ENCODE data around the gene IL20RB.
"Not testable (repeated sequence)": the region's sequence is repeated elsewhere in the genome, so short reads cannot be mapped to it uniquely, and the experiment has no call there.

The IL20RB gene

GRCh38 chr3:136994772-136995516 is 37.2 kb downstream of the IL20RB start:
- no peak for DNase-seq (ENCODE audit: extremely low spot score)
- TF ChIP-seq FOXM1 (IDR thresholded peaks at IDR 0.05; ENCODE audit: borderline replicate concordance), result no peak
- no peak for TF ChIP-seq SP1 (IDR thresholded peaks at IDR 0.05)
- no peak for TF ChIP-seq ZNF384 (IDR thresholded peaks at IDR 0.05)
- CTCF ChIA-PET, result no interaction called here
- POLR2A ChIA-PET, result no interaction called here

GRCh38 chr3:136995652-136996051 is 37.9 kb downstream of the IL20RB start:
- CTCF ChIA-PET, result no interaction called here

GRCh38 chr3:137000039-137000438 is 42.3 kb downstream of the IL20RB start:
- TF ChIP-seq ARNT (IDR thresholded peaks at IDR 0.05), result no peak
- no peak for TF ChIP-seq ZNF384 (IDR thresholded peaks at IDR 0.05)
- TF ChIP-seq SUZ12 (IDR thresholded peaks at IDR 0.05), result no peak
- no peak for TF ChIP-seq BHLHE40 (IDR thresholded peaks at IDR 0.05; ENCODE audit: borderline replicate concordance)
- no peak for TF ChIP-seq TARDBP (IDR thresholded peaks at IDR 0.05)
- no peak for TF ChIP-seq L3MBTL2 (conservative IDR thresholded peaks at IDR 0.05)
- TF ChIP-seq NFRKB (IDR thresholded peaks at IDR 0.05), result no peak
- no peak for TF ChIP-seq CTBP1 (IDR thresholded peaks at IDR 0.05; ENCODE audit: borderline replicate concordance)
- TF ChIP-seq FOXK2 (IDR thresholded peaks at IDR 0.05), result no peak
- no peak for TF ChIP-seq SP1 (IDR thresholded peaks at IDR 0.05)
- no peak for TF ChIP-seq FOXM1 (IDR thresholded peaks at IDR 0.05; ENCODE audit: borderline replicate concordance)
- no peak for TF ChIP-seq ELF4 (IDR thresholded peaks at IDR 0.05)
- TF ChIP-seq FOXA1 (IDR thresholded peaks at IDR 0.05), result no peak
- TF ChIP-seq PKNOX1 (IDR thresholded peaks at IDR 0.05), result no peak
- TF ChIP-seq LEF1 (IDR thresholded peaks at IDR 0.05; ENCODE audit: borderline replicate concordance), result no peak
- TF ChIP-seq HDGF (IDR thresholded peaks at IDR 0.05; ENCODE audit: borderline replicate concordance), result no peak
- DNase-seq (ENCODE audit: extremely low spot score), result no peak
- POLR2A ChIA-PET, result no interaction called here
- CTCF ChIA-PET, result no interaction called here

More at GRCh38 chr3:136995652-136996051, 37.9 kb downstream of the IL20RB start:
- no peak for DNase-seq (ENCODE audit: extremely low spot score)
- POLR2A ChIA-PET, result no interaction called here
- TF ChIP-seq FOXK2 (IDR thresholded peaks at IDR 0.05) (no peak), ZNF384 (IDR thresholded peaks at IDR 0.05) (no peak), FOXM1 (IDR thresholded peaks at IDR 0.05; ENCODE audit: borderline replicate concordance) (no peak), SUZ12 (IDR thresholded peaks at IDR 0.05) (no peak), ELF4 (IDR thresholded peaks at IDR 0.05) (no peak), FOXA1 (IDR thresholded peaks at IDR 0.05) (no peak), SP1 (IDR thresholded peaks at IDR 0.05) (no peak), TARDBP (IDR thresholded peaks at IDR 0.05) (no peak), NFRKB (IDR thresholded peaks at IDR 0.05) (no peak), HDGF (IDR thresholded peaks at IDR 0.05; ENCODE audit: borderline replicate concordance) (no peak), LEF1 (IDR thresholded peaks at IDR 0.05; ENCODE audit: borderline replicate concordance) (no peak), ARNT (IDR thresholded peaks at IDR 0.05) (no peak), BHLHE40 (IDR thresholded peaks at IDR 0.05; ENCODE audit: borderline replicate concordance) (no peak), L3MBTL2 (conservative IDR thresholded peaks at IDR 0.05) (no peak), CTBP1 (IDR thresholded peaks at IDR 0.05; ENCODE audit: borderline replicate concordance) (no peak)

GRCh38 chr3:137007376-137007775 is 49.6 kb downstream of the IL20RB start:
- POLR2A ChIA-PET; CTCF ChIA-PET; DNase-seq (ENCODE audit: extremely low spot score): not testable (repeated sequence)

- CTCF ChIA-PET, result no interaction called here
- DNase-seq (ENCODE audit: extremely low spot score), result no peak
- POLR2A ChIA-PET, result no interaction called here
- no peak for TF ChIP-seq LEF1 (IDR thresholded peaks at IDR 0.05; ENCODE audit: borderline replicate concordance)
- TF ChIP-seq PKNOX1 (IDR thresholded peaks at IDR 0.05), result no peak
- TF ChIP-seq SUZ12 (IDR thresholded peaks at IDR 0.05), result no peak
- no peak for TF ChIP-seq ELF4 (IDR thresholded peaks at IDR 0.05)
- TF ChIP-seq SP1 (IDR thresholded peaks at IDR 0.05), result no peak
- no peak for TF ChIP-seq FOXM1 (IDR thresholded peaks at IDR 0.05; ENCODE audit: borderline replicate concordance)
- no peak for TF ChIP-seq ARNT (IDR thresholded peaks at IDR 0.05)
- no peak for TF ChIP-seq HDGF (IDR thresholded peaks at IDR 0.05; ENCODE audit: borderline replicate concordance)
- TF ChIP-seq ZNF384 (IDR thresholded peaks at IDR 0.05), result no peak
- TF ChIP-seq CTBP1 (IDR thresholded peaks at IDR 0.05; ENCODE audit: borderline replicate concordance), result no peak
- TF ChIP-seq TARDBP (IDR thresholded peaks at IDR 0.05), result no peak
- no peak for TF ChIP-seq L3MBTL2 (conservative IDR thresholded peaks at IDR 0.05)
- no peak for TF ChIP-seq NFRKB (IDR thresholded peaks at IDR 0.05)
These were observed 50.3 kb downstream of the IL20RB start for GRCh38 chr3:137008131-137008530.

GRCh38 chr3:137008976-137009375 is 51.2 kb downstream of the IL20RB start:
- no peak for DNase-seq (ENCODE audit: extremely low spot score)
- no peak for TF ChIP-seq LEF1 (IDR thresholded peaks at IDR 0.05; ENCODE audit: borderline replicate concordance)
- no peak for TF ChIP-seq HDGF (IDR thresholded peaks at IDR 0.05; ENCODE audit: borderline replicate concordance)
- TF ChIP-seq NFRKB (IDR thresholded peaks at IDR 0.05), result no peak
- no peak for TF ChIP-seq L3MBTL2 (conservative IDR thresholded peaks at IDR 0.05)
- TF ChIP-seq ZNF384 (IDR thresholded peaks at IDR 0.05), result no peak
- TF ChIP-seq ELF4 (IDR thresholded peaks at IDR 0.05), result no peak
- no peak for TF ChIP-seq FOXM1 (IDR thresholded peaks at IDR 0.05; ENCODE audit: borderline replicate concordance)
- TF ChIP-seq SP1 (IDR thresholded peaks at IDR 0.05), result no peak
- no peak for TF ChIP-seq SUZ12 (IDR thresholded peaks at IDR 0.05)
- no peak for TF ChIP-seq BHLHE40 (IDR thresholded peaks at IDR 0.05; ENCODE audit: borderline replicate concordance)
- TF ChIP-seq CTBP1 (IDR thresholded peaks at IDR 0.05; ENCODE audit: borderline replicate concordance), result no peak
- POLR2A ChIA-PET, result no interaction called here
- CTCF ChIA-PET, result no interaction called here

- ChIA-PET CTCF (no interaction called here), POLR2A (no interaction called here)
- TF ChIP-seq ZNF384 (IDR thresholded peaks at IDR 0.05) (no peak), L3MBTL2 (conservative IDR thresholded peaks at IDR 0.05) (no peak), FOXM1 (IDR thresholded peaks at IDR 0.05; ENCODE audit: borderline replicate concordance) (no peak), PKNOX1 (IDR thresholded peaks at IDR 0.05) (no peak), FOXK2 (IDR thresholded peaks at IDR 0.05) (no peak), TARDBP (IDR thresholded peaks at IDR 0.05) (no peak), SUZ12 (IDR thresholded peaks at IDR 0.05) (no peak), HDGF (IDR thresholded peaks at IDR 0.05; ENCODE audit: borderline replicate concordance) (no peak), ARNT (IDR thresholded peaks at IDR 0.05) (no peak), ELF4 (IDR thresholded peaks at IDR 0.05) (no peak), SP1 (IDR thresholded peaks at IDR 0.05) (no peak), LEF1 (IDR thresholded peaks at IDR 0.05; ENCODE audit: borderline replicate concordance) (no peak), BHLHE40 (IDR thresholded peaks at IDR 0.05; ENCODE audit: borderline replicate concordance) (no peak)
These were observed 52.4 kb downstream of the IL20RB start for GRCh38 chr3:137010137-137010536.

More at GRCh38 chr3:137010137-137010536, 52.4 kb downstream of the IL20RB start:
- no peak for DNase-seq (ENCODE audit: extremely low spot score)
